ENCODE measurements around the gene CRMP1. TPM values are rescaled to one million over a fixed set of nuclear protein-coding genes. Genes with fewer than 3 reads are reported as not detected.

Gene CRMP1
- total RNA-seq, 1 donor = not detected

DNA sequence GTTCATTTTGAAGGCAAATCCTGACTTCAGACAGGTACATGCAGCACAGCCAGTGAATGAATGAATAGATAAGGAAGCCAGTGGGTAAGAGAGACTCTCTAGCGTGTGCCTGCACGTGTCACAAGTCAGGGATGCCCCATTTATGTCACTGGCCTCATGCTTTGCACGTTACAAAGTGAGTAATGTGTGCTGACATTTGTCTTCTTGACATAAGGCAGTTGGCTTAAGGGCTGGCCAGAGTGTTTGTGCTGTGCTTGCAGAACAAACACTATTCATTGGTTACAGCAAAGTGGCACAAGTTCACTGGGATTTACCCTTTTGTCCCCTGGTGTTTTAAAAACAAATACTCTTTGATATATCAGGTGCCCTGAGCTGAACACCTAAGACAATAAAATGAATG lies 55.9 kb downstream of the CRMP1 start:
- H3K4me3 ChIP-seq (ENCODE audit: low read depth, low read length) = no peak overlapping the region
- no peak for DNase-seq (ENCODE audit: low read depth)
- TF ChIP-seq, protein P1, sequence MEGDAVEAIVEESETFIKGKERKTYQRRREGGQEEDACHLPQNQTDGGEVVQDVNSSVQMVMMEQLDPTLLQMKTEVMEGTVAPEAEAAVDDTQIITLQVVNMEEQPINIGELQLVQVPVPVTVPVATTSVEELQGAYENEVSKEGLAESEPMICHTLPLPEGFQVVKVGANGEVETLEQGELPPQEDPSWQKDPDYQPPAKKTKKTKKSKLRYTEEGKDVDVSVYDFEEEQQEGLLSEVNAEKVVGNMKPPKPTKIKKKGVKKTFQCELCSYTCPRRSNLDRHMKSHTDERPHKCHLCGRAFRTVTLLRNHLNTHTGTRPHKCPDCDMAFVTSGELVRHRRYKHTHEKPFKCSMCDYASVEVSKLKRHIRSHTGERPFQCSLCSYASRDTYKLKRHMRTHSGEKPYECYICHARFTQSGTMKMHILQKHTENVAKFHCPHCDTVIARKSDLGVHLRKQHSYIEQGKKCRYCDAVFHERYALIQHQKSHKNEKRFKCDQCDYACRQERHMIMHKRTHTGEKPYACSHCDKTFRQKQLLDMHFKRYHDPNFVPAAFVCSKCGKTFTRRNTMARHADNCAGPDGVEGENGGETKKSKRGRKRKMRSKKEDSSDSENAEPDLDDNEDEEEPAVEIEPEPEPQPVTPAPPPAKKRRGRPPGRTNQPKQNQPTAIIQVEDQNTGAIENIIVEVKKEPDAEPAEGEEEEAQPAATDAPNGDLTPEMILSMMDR (IDR thresholded peaks at IDR 0.05; ENCODE audit: insufficient read depth, low read length) = no peak

DNA sequence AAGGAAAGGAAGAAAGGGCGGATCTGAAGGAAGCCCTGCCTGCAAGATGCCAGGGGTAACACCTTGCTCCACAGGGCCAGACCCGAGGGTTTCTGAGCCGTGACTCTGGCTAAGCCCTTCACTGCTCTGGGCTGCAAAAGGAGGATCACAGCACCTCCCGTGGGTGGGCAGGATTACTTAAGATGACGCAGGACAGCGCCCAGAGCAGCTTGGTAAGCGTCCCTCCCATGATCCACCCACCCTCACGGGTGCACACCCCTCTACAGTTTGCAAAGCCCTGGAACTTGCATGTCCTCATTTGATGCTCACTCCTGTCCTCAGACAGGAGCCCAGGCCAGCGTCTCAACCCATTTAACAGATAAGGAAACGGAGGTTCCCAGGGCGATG lies 64.9 kb downstream of the CRMP1 start:
- no peak overlapping the region for H3K4me3 ChIP-seq (ENCODE audit: low read depth, low read length)
- TF ChIP-seq, protein P1 (IDR thresholded peaks at IDR 0.05; ENCODE audit: insufficient read depth, low read length) = no peak
- no peak for DNase-seq (ENCODE audit: low read depth)

DNA sequence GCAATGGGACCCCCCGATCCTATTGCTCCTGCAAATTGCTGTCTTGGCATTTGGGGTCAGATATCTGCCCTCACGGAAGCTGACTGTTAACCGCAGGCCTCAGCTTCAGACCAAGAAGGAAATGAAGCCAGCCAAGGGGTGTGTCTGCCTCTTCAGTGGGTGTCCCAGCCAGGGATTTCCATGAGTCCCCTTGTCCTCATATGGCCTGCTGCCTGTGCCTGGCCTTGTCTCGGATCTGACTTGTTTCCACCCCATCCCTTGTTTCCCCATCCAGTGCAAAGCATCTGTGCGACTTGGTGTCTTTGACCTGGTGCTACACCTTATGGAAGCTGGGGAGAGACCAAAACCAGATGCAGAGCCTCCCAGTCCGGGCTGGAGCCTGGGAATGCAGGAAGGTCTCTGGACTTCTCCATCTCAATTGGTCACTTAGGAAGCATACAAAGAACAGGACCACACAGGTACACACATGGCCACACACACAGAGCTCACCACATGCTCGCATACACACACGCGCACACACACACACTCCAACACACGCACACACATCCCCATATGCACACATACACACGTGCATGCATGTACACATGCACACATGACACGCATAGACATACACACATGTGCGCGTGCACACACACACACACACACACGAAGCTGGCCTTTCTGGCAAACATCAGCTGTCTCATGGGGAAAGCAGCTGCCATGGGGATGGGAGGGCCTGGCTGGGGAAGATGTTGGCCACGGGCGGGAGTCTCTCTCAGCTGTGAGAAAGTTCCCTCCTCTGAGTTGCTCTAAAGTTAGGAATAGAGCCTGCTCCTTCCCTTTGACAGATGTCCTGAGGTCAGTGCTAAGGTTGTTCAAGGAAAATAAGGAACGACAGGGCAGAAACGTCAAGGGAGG lies 65.5 kb downstream of the CRMP1 start:
- no peak overlapping the region for H3K4me3 ChIP-seq (ENCODE audit: low read depth, low read length)
- TF ChIP-seq, protein P1 (IDR thresholded peaks at IDR 0.05; ENCODE audit: insufficient read depth, low read length) = no peak
- DNase-seq (ENCODE audit: low read depth) = peak; percentile 63

DNA sequence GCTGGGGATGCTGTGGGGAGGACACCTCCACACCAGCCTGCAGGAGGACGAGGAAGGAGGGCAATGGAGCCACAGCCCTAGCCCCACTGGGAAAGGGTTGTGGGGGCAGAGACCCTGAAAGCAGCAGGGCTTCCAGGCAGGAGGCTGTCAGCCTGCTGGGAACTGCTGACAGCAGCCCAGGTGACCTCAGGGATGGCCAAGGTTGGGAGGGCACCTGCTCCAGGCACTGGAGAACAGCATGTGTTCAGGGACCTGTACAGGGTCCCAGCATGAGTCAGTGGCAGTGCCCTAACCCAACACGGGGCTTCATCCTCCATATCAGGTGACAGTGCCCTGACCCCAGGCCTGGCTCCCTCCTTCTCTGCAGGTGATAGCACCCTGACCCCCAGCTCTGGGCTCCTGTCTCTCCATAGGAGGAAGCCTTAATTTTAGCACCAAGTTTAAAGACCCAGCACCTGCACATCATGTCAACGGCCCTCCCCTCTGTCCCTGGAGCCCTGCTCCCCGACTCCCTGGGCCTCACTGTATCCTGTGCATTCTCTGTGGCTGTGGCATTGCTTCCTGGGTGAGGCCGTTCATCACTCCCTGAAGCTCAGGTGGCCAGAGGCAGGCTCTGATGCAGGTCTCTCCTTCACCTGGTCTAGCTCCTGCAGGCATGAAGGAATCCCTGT lies 66.3 kb downstream of the CRMP1 start:
- TF ChIP-seq, protein P1 (IDR thresholded peaks at IDR 0.05; ENCODE audit: insufficient read depth, low read length) = no peak
- H3K4me3 ChIP-seq (ENCODE audit: low read depth, low read length) = no peak overlapping the region
- no peak for DNase-seq (ENCODE audit: low read depth)

DNA sequence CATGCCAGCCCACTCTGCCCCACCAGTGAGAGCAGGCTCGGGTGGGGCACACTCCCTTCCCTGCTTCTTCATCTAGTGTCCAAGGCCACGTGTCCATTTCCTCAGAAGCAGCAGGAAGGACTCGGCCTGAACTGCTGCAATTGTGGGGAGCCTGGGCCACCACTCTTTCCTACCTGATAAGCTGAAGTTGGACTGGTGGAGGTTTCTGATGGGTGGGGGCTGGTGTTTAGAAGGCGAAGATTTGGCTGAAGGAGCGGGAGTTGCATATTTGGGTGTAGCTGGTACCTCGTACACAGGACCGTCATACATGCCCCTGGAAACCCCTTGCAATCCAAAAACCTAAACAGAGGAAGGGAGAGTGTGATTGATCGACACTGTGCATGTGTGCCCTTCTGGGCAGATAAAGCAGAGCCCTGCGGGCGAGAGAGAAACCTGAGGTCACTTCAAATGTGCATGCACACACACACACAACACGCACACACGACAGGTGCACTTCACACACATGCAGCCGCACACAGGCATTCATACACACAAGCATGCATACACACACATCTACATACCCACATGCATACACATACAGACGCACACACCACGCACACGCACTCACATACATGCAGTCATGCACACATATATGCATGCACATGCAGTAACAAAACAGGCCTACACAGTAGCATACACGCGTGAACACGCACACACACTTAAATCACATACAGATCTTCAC lies 67.4 kb downstream of the CRMP1 start:
- DNase-seq (ENCODE audit: low read depth) = no peak
- TF ChIP-seq, protein P1 (IDR thresholded peaks at IDR 0.05; ENCODE audit: insufficient read depth, low read length) = no peak
- no peak overlapping the region for H3K4me3 ChIP-seq (ENCODE audit: low read depth, low read length)

DNA sequence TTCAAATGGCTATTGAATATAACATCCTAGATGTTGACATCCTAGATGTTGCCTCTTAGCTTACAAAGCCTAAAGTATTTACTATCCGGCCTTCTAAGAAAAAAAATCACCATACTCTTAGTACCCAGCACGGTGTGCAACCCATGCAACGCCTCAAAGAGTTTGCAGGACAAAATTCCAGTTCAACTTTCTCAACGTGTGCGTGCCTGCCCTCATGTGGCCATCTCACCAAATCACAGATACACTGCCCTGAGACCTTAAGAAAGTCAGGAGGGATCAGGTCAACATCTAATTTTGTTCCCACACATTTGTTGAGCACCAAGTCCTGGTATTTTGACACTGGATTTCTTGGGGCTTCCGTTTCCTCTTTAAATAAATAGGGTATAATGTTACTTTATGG lies 68.3 kb downstream of the CRMP1 start:
- H3K4me3 ChIP-seq (ENCODE audit: low read depth, low read length) = no peak overlapping the region
- TF ChIP-seq, protein P1 (IDR thresholded peaks at IDR 0.05; ENCODE audit: insufficient read depth, low read length) = peak; percentile 65
- peak; percentile 61 for DNase-seq (ENCODE audit: low read depth)
